DMS153 (cell line): Measurements from ENCODE around the gene TP53I3.
"Not testable (repeated sequence)": the region's sequence is repeated elsewhere in the genome, so short reads cannot be mapped to it uniquely, and the experiment has no call there.

Source experiments
- DNase-seq: peaks from one replicate; lab custom pipeline; 2025; lab: John Stamatoyannopoulos, UW

The TP53I3 gene, protein sequence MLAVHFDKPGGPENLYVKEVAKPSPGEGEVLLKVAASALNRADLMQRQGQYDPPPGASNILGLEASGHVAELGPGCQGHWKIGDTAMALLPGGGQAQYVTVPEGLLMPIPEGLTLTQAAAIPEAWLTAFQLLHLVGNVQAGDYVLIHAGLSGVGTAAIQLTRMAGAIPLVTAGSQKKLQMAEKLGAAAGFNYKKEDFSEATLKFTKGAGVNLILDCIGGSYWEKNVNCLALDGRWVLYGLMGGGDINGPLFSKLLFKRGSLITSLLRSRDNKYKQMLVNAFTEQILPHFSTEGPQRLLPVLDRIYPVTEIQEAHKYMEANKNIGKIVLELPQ

DNA sequence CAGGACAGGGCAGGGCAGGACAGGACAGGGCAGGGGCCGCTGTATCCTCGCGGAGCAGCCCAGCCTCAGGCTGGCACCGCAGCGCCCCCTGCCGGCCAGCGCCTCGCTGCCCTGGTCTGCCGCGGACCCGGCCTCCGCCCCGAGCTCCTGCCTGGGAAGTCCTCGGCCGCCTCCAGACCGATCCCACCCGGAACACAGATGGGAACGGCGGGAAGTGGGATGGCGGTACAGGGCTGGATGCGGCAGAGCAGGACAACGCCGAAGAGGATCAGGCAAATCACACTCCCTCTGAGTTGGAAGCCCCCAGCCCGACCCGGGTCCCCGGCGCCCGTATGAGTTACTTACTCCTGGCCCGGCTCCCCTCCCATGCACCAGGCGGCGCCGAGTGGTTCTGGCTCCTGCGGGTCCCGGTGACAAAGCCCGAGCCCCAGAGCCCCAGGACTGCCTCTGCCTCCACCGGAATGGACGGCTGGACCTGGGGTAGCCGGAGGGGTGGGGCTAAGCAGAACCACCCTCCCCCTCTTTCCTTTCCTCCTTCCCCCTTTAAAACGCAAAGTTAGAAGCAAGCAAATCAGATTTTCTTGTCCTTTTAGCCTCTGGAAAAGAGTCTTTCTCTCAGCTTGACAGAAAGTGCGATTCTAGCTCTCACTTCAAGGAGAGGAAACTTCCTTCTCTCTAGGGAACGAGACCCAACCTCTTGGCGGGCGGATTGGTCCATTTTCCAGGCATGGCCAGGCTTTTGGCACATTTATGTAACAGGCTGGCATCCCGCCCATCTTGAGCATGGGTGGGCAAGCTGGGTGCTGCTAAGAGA, at the start of gene TP53I3:
TSS of gene TP53I3 (minus strand) at position 449 of the 814 bp plus-strand sequence. CDS start 508 bp downstream, outside the sequence.
- DNase-seq: peak; percentile 71

GRCh38 chr2:24132543-24132942, 47.9 kb upstream of the TP53I3 start:
- DNase-seq: no peak

- DNase-seq: no peak
These were observed 41.3 kb upstream of the TP53I3 start for GRCh38 chr2:24125956-24126355.

GRCh38 chr2:24123922-24124580, 39.4 kb upstream of the TP53I3 start:
- DNase-seq: no peak

- DNase-seq: peak; percentile 70
These were observed 38.7 kb upstream of the TP53I3 start, which contains the start of the genes FAM228B and PFN4 for GRCh38 chr2:24123195-24123921. FAM228B (plus strand) TSS chr2:24123469; CDS start chr2:24124362, 893 bp downstream. PFN4 (minus strand) TSS chr2:24123334; CDS start chr2:24122535, 799 bp downstream.

GRCh38 chr2:24122366-24123194, 37.9 kb upstream of the TP53I3 start:
- no peak for DNase-seq

DNA sequence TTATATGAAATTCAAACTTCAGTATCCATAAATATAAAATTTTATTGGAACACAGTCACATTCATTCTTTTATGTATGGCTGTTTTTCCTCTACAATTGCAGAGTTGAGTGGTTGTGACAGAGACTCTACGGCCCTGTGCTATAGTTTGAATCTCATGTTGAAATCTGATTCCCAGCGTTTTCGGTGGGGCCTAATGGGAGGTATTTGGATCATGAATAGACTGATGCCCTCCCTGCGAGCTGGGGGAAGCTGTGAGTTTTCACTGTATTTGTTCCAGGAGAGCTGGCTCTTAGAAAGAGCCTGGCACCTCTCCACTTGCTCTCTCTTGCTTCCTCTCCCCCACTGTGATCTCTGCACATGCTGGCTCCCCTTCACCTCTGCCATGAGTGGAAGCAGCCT, 36.8 kb upstream of the TP53I3 start:
- DNase-seq: no peak

GRCh38 chr2:24121066-24121465, 36.4 kb upstream of the TP53I3 start:
- DNase-seq: no peak

DNA sequence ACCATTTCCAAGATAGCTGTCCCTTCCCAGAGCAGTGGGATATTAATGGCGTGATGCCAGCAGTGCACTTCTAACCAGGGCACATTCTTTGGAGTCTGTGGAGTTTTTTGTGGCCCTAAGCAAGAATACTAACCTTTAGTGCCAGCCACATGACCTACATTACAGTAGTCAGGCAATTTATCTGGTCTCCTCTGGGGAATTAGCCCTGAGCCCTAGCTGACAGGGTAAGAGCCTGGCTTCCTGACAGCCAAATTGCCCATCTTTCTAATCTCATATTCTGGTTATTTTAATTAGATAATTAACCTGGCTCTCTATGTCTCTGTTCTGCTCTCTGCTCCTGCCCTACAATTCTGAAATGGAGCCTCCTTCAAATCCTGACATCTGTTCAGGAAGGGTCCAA, 33.3 kb upstream of the TP53I3 start:
- DNase-seq: no peak

GRCh38 chr2:24115057-24115456, 30.4 kb upstream of the TP53I3 start:
- DNase-seq: no peak

DNA sequence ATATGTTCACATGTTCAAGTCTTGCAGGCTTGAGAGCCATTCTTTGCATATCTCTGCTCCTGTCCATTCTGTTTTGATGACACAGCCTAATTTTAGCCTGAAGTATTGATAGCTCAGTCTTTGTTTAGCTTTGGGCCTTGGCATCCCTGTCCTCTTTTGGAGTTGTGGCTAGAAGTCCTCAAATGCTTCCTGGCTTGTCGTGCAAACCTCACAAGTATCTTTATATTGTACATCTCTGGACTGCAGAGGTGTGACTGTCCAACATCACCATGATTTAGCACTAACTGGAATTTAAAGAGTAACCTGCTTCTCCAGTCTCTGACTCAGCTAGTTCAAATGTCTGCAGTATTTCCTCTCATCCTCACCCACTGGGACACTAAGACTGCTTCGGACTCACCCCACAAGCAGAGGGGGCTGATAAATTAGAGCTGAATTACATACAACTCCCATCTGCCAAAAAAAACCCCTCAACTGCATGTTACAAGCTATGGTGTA, 26.8 kb upstream of the TP53I3 start:
- no peak for DNase-seq

GRCh38 chr2:24110660-24111303, 26.1 kb upstream of the TP53I3 start:
- no peak for DNase-seq

DNA sequence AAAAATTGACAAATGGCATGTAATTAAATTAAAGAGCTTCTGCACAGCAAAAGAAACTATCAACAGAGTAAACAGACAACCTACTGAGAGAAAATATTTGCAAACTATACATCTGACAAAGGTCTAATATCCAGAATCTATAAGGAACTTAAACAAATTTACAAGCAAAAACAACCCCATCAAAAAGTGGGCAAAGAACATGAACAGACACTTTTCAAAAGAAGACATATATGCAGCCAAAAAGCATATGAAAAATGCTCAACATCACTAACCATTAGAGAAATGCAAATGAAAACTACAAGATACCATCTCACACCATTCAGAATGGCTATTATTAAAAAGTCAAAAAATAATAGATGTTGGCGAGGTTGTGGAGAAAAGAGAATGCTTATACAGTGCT, 24.8 kb upstream of the TP53I3 start:
- not testable (repeated sequence) for DNase-seq

DNA sequence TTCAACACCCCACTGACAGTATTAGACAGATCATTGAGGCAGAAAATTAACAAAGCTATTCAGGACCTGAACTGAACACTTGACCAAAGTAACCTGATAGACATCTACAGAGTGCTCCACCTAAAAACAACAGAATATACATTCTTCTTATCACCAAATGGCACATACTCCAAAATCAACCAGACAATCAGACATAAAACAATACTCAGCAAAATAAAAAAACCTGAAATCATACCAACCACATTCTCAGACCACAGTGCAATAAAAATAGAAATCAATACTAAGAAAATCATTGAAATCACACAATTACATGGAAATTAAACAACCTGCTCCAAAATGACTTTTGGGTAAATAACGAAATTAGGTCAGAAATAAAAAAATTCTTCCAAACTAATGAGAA, 22.7 kb upstream of the TP53I3 start:
- no peak for DNase-seq

DNA sequence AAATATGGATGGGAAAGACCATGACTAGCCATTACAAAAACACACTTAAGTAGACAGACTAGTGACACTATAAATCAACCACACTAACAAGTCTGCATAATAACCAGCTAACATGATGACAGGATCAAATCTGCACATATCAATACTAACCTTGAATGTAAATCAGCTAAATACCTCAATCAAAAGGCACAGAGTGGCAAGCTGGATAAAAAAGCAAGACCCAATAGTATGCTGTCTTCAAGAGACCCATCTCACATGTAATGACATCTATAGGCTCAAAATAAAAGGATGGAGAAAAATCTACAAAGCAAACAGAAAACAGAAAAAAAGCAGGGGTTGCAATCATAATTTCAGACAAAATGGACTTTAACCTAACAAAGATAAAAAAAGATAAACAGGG, 22.2 kb upstream of the TP53I3 start:
- no peak for DNase-seq

DNA sequence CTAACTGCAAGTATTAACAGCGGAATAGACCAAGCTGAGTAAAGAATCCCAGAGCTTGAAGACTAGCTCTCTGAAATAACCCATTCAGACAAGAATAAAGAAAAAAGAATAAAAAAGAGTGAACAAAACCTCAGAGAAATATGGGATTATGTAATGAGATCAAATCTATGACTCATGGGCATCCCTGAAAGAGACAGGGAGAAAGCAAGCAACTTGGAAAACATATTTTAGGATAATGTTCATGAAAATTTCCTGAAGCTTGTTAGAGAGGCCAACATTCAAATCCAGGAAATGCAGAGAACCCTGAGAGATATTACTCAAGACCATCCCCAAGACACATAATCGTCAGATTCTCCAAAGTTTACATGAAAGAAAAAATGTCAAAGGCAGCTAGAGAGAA, 21.2 kb upstream of the TP53I3 start:
- DNase-seq: no peak

DNA sequence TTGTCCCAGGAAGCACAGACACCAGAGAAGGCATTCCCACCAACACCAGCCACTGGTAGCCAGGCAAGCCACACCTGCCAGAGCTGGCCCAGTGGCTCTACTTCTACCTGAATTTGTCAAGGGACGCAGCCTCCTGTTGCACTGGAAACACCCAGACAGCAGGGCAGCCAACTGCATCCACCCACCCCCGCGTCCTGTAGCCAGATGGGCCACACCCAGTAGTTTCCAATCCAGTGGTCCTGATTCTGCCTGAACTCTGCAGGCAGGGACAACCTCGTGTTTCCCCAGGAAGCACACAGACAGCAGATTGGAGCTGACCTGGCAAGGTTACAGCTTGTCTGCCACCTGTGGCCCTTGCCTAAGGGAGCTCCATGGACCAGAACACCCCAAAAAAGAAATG, 20.3 kb upstream of the TP53I3 start:
- DNase-seq: no peak

DNA sequence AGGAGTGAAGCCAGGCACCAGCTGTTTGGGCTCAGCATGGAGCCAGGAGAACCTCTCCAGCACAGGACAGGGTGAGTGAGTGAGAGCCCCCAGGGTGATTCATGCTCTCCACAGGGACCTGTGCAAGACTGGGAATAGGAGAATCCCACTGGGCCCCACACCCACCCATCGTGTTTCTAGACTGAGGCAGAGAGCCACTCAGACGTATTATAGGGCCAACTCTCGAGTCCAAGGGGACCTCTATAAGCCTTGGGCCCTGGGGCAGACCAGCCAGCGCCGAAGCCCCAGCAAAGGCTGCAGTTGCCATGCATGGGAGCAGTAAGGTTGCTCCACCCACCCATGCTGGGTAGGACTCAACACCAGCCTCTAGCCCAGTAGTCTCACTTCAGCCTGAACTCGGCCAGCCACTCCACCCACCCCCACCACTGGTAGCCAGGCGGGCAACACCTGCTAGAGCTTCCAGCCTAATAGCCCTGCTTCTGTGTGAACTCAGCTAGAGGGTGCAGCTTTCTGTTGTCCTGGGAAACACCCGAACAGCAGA, 19.5 kb upstream of the TP53I3 start:
- no peak for DNase-seq

DNA sequence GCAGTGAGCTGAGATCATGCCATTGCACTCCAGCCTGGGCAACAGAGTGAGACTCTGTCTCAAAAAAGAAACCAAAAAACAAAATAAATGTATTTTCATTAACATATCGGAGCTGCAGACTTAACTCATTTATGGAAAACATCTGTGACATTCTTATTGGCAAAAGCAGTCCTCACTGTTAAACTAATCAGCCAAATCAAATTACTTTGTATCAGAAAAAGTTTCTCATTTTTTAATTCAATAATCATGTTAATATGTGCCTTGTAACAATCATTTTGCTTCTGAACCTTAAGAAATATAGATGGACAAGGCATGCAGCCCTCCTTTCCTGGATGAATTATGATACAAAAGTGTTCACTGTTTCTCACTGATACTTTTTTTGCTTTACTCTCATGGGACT, 18.0 kb upstream of the TP53I3 start:
- no peak for DNase-seq

DNA sequence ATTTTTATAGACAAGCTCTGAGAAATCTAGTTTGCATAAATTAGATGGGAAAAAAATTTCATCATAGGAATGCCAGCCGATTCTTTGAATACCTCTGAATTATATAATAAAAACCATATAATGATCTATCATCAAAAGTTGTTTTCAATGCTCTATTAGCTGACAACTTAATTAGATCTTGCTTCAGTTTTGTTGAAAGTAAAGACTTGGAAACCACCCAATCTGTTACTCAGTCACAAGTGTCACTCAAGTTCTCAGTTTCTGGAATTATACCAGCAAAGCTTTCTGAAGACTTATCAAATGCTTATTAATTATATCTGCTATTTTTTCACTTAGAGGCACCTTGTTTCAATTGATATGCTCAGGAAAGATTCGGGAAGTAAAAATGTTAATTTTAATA, 17.4 kb upstream of the TP53I3 start:
- DNase-seq: no peak
